MM.1S (cell line): ENCODE data around the gene GPR107.

ENCODE experiments used
- CTCF ChIP-seq: fragments of 300-600 bp; sonication (generic); IDR thresholded peaks from 2 replicates; pipeline ENCODE4 v1.5.1; 2016; ENCODE audit warnings: antibody characterized with exemption, low read length, mixed read lengths
- EZH2 ChIP-seq: fragments of 300-600 bp; sonication (generic); optimal IDR thresholded peaks from 2 replicates; pipeline ENCODE3; 2017; ENCODE audit warnings: low read depth, mild to moderate bottlenecking, antibody characterized with exemption, low read length, mixed read lengths
- EZH2phosphoT487 ChIP-seq: fragments of 300-600 bp; sonication (generic); IDR thresholded peaks from 2 replicates; pipeline ENCODE4 v1.6.1; 2018; ENCODE audit warnings: antibody characterized with exemption, low read length

- no peak for TF ChIP-seq CTCF
- TF ChIP-seq EZH2, result no peak
- TF ChIP-seq EZH2phosphoT487, result no peak
Observed at GRCh38 chr9:130100681-130101080, 47.0 kb downstream of the GPR107 start.
